GM10266 (cell line): ENCODE measurements around the gene NFATC2.
A peak's percentile ranks its signal among the peaks of the same experiment; 100 is the strongest.

Experiments used
- DNase-seq: peaks from one replicate; pipeline ENCODE4 v3.0.0; 2012; ENCODE audit errors: extremely low spot score
- CTCF ChIP-seq: IDR thresholded peaks from 2 replicates; pipeline ENCODE4 v1.5.1; 2012; ENCODE audit warnings: mild to moderate bottlenecking, low read depth; ENCODE audit not compliant: control insufficient read depth, insufficient read depth; ENCODE audit errors: missing control alignments

The NFATC2 gene

GRCh38 chr20:51386586-51386985 lies 155.9 kb downstream of the NFATC2 start:
- no peak for TF ChIP-seq CTCF
- DNase-seq: no peak

GRCh38 chr20:51385646-51386530 lies 156.6 kb downstream of the NFATC2 start:
- TF ChIP-seq CTCF: peak; percentile 61
- DNase-seq: peak; percentile 51

GRCh38 chr20:51384875-51385274 lies 157.6 kb downstream of the NFATC2 start:
- DNase-seq: no peak
- no peak for TF ChIP-seq CTCF

- DNase-seq: no peak
- no peak for TF ChIP-seq CTCF
Observed at GRCh38 chr20:51383891-51384510, 158.5 kb downstream of the NFATC2 start.

GRCh38 chr20:51382986-51383821 lies 159.3 kb downstream of the NFATC2 start:
- DNase-seq: no peak
- no peak for TF ChIP-seq CTCF

- TF ChIP-seq CTCF: no peak
- no peak for DNase-seq
Observed at GRCh38 chr20:51382111-51382985, 160.2 kb downstream of the NFATC2 start.
